ENCODE measurements around the gene FANCC.
"Not testable (repeated sequence)": the region's sequence is repeated elsewhere in the genome, so short reads cannot be mapped to it uniquely, and the experiment has no call there.

FANCC gene

GRCh38 chr9:95280745-95281144, 36.8 kb downstream of the FANCC start:
- DNase-seq: no peak

GRCh38 chr9:95277509-95277908, 40.0 kb downstream of the FANCC start:
- DNase-seq: no peak

GRCh38 chr9:95276395-95276954, 41.0 kb downstream of the FANCC start:
- no peak for DNase-seq

GRCh38 chr9:95274160-95274559, 43.3 kb downstream of the FANCC start:
- not testable (repeated sequence) for DNase-seq

- DNase-seq: no peak
These were observed 44.0 kb downstream of the FANCC start for GRCh38 chr9:95273369-95274022.

- DNase-seq: no peak
These were observed 44.7 kb downstream of the FANCC start for GRCh38 chr9:95272830-95273229.

GRCh38 chr9:95270790-95271189, 46.7 kb downstream of the FANCC start:
- DNase-seq: no peak

GRCh38 chr9:95269803-95270773, 47.4 kb downstream of the FANCC start:
- not testable (repeated sequence) for DNase-seq

GRCh38 chr9:95268681-95269080, 48.8 kb downstream of the FANCC start:
- DNase-seq: no peak

- no peak for DNase-seq
These were observed 50.9 kb downstream of the FANCC start for GRCh38 chr9:95266649-95267048.

GRCh38 chr9:95265960-95266359, 51.5 kb downstream of the FANCC start:
- no peak for DNase-seq

GRCh38 chr9:95264954-95265615, 52.4 kb downstream of the FANCC start:
- no peak for DNase-seq

- no peak for DNase-seq
These were observed 55.6 kb downstream of the FANCC start for GRCh38 chr9:95261890-95262289.

GRCh38 chr9:95250462-95251221, 66.9 kb downstream of the FANCC start:
- DNase-seq: no peak

GRCh38 chr9:95249986-95250385, 67.5 kb downstream of the FANCC start:
- DNase-seq: no peak

- no peak for DNase-seq
These were observed 71.0 kb downstream of the FANCC start for GRCh38 chr9:95246547-95246946.

- DNase-seq: no peak
These were observed 74.9 kb downstream of the FANCC start for GRCh38 chr9:95242613-95243012.

GRCh38 chr9:95239071-95239470, 78.4 kb downstream of the FANCC start:
- DNase-seq: no peak

- no peak for DNase-seq
These were observed 80.2 kb downstream of the FANCC start for GRCh38 chr9:95237336-95237735.

GRCh38 chr9:95230046-95230445, 87.5 kb downstream of the FANCC start:
- DNase-seq: no peak

GRCh38 chr9:95229230-95229915, 88.1 kb downstream of the FANCC start:
- no peak for DNase-seq

- no peak for DNase-seq
These were observed 90.6 kb downstream of the FANCC start for GRCh38 chr9:95226921-95227320.
